Thymus (tissue), 11 donors: ENCODE results near the gene PKNOX1. TPM values are rescaled to one million over a fixed set of nuclear protein-coding genes. Genes with fewer than 3 reads are reported as not detected.
"Not testable (repeated sequence)": the region's sequence is repeated elsewhere in the genome, so short reads cannot be mapped to it uniquely, and the experiment has no call there.

Source experiments
- DNase-seq, 9 donors: peaks; one replicate each; pipeline ENCODE4 v3.0.0-alpha.2; 2013; ENCODE audit warnings: low spot score in 9 of 9, low read depth in 6 of 9, missing footprints in 1 of 9
- H3K27ac ChIP-seq, 2 donors: one replicate each; pipeline ENCODE4 v1.5.1; 2013; ENCODE audit warnings: control low read depth in 1 of 2, low read depth in 1 of 2, low read length in 1 of 2, mild to moderate bottlenecking in 1 of 2, moderate library complexity in 1 of 2
- H3K27me3 ChIP-seq, 2 donors: one replicate each; pipeline ENCODE4 v1.5.1; 2013; ENCODE audit warnings: low read length in 1 of 2; ENCODE audit not compliant: control insufficient read depth in 2 of 2, insufficient read depth in 1 of 2
- H3K36me3 ChIP-seq, 2 donors: one replicate each; pipeline ENCODE4 v1.5.1; 2013; ENCODE audit warnings: low read length in 1 of 2, mild to moderate bottlenecking in 1 of 2, moderate library complexity in 1 of 2; ENCODE audit not compliant: control insufficient read depth in 2 of 2, insufficient read depth in 2 of 2
- H3K4me1 ChIP-seq, 2 donors: one replicate each; pipeline ENCODE4 v1.5.1; 2013; ENCODE audit warnings: low read length in 2 of 2; ENCODE audit not compliant: control insufficient read depth in 2 of 2, insufficient read depth in 2 of 2
- H3K4me3 ChIP-seq, 2 donors: one replicate each; pipeline ENCODE4 v1.5.1; 2013; ENCODE audit warnings: low read length in 2 of 2, control low read depth in 1 of 2, mild to moderate bottlenecking in 1 of 2
- H3K9me3 ChIP-seq, 2 donors: one replicate each; pipeline ENCODE4 v1.5.1; 2013; ENCODE audit warnings: low read length in 1 of 2, mild to moderate bottlenecking in 1 of 2; ENCODE audit not compliant: control insufficient read depth in 2 of 2, insufficient read depth in 1 of 2
- WGBS: extraction: QIAGEN DNeasy Blood & Tissue Kit; methylation state at CpG from one replicate; pipeline ENCODE4 v1.1.7; 2013; 5-methylcytosine and 5-hydroxymethylcytosine counted together
- polyA plus RNA-seq: library from polyadenylated mRNA; stranded (reverse); fragments of 200-250 nt; gene quantifications from one replicate; pipeline ENCODE4 v1.2.3, GENCODE V29; 2013
- total RNA-seq: library from RNA; stranded (reverse); fragments of 120-200 nt; gene quantifications from one replicate; pipeline ENCODE4 v1.2.4, GENCODE V29; 2013
- donor health status: healthy.

PKNOX1 gene
- total and polyA plus RNA-seq, 2 donors: 10.8 to 13.4 TPM

DNA sequence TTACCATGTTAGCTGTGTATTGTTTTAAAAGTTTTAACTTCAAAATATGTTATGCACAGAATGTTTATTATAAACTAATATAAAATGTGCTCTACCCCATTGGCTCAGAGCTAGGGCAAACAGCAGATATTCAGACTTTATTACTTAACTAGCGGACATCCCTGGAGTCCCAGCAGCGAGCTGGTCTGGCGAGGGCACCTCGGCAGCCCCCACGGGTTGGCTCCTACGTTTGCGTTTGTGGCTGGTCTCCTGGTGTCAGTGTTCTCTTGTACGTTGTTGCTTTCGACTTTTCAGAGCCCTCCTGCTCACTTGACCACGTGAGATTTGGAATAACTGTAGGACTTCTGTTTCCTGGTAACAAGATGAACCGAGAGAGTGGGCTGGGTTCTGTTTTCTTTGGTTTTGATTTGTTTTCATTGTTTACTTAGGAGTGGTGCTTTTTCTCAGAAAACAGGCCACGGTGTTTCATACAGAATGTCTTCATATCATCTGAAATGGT is 56.8 kb downstream of the PKNOX1 start:
- WGBS: 97% methylated on average over 12 of the region's 12 CpGs
- DNase-seq: no peak
- Histone ChIP-seq H3K4me3 (no peak overlapping the region), H3K9me3 (no peaks in the 10 kb centered on the region), H3K27ac (no peak overlapping the region), H3K4me1 (no peaks in the 10 kb centered on the region), H3K27me3 (no peaks in the 10 kb centered on the region), H3K36me3 (peaks cover 45 to 58% of the 10 kb centered on the region in 2 donors)

DNA sequence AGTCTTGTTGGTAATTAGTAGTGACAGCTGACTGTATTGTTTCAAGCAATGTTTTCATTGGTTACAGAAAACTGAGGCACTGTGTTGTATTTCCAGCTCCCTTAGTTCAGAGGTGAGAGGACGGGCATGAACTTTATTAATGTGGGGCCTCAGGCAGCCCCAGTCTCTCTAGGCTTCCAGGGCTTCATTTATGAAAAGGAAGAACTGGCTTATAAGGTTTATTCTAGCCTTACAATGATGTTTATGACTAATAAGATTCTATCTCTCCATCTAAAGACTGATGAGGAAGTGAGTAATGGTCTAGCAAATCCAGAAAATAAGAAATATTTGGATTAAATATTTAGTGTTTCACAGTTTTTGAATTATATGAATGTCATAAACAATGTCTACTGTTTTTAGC is 59.7 kb downstream of the PKNOX1 start:
- DNase-seq: no peak
- Histone ChIP-seq H3K27me3 (no peaks in the 10 kb centered on the region), H3K9me3 (no peaks in the 10 kb centered on the region), H3K4me1 (no peaks in the 10 kb centered on the region), H3K36me3 (peaks cover 35% of the 10 kb centered on the region in 2 donors), H3K4me3 (no peak overlapping the region), H3K27ac (no peak overlapping the region)
- WGBS: 98% methylated on average over 1 of the region's 1 CpG

DNA sequence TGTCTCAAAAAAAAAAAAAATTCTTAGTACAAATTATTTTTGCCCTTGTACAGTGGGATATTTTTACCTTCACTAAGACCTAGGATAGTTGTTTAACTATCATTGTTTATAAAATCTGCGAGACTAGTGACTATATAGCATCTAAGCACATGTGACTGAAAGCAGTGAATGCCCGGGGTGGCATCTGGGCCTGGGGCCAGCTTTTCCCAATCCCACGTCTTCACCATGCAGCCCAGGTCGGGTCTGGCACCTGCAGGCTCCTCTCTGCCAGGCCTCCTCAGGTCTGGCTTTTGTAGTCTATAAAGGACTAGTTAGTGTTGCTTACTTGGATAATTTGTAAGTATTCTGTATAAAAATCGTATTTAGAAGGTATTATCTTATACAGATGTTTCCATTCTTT is 60.5 kb downstream of the PKNOX1 start:
- peaks cover 27 to 31% of the 10 kb centered on the region in 2 donors for H3K36me3 ChIP-seq
- no peak for DNase-seq

DNA sequence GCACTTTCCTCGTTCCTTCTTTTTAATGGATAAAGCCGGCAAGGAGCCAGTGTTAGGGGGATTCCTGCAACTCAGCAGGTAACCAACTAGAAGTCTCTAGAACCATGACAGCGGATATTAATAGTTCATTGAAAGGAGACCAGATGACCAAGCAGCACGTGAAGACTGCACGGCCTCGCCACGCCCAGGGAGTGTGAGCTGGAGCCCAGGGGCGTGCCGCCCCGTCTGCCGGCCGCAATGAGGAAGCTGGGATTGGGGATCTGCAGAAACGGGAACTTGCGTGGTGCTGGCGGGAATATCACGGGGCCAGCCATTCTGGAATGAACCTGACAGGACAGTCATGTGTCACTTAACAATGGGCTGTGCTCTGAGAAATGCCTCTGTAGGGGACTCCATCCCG is 62.5 kb downstream of the PKNOX1 start:
- H3K9me3 ChIP-seq, H3K27me3 ChIP-seq, DNase-seq, H3K4me1 ChIP-seq, H3K27ac ChIP-seq, H3K4me3 ChIP-seq: not testable (repeated sequence)
- H3K36me3 ChIP-seq: peaks cover 12 to 13% of the 10 kb centered on the region in 2 donors
- 99% methylated on average over 9 of the region's 17 CpGs for WGBS

More for the DNA sequence above, 60.5 kb downstream of the PKNOX1 start:
- Histone ChIP-seq H3K4me3 (no peak overlapping the region), H3K9me3 (no peaks in the 10 kb centered on the region), H3K27me3 (no peaks in the 10 kb centered on the region), H3K4me1 (no peaks in the 10 kb centered on the region), H3K27ac (no peak overlapping the region)
- WGBS: 88% methylated on average over 5 of the region's 5 CpGs

DNA sequence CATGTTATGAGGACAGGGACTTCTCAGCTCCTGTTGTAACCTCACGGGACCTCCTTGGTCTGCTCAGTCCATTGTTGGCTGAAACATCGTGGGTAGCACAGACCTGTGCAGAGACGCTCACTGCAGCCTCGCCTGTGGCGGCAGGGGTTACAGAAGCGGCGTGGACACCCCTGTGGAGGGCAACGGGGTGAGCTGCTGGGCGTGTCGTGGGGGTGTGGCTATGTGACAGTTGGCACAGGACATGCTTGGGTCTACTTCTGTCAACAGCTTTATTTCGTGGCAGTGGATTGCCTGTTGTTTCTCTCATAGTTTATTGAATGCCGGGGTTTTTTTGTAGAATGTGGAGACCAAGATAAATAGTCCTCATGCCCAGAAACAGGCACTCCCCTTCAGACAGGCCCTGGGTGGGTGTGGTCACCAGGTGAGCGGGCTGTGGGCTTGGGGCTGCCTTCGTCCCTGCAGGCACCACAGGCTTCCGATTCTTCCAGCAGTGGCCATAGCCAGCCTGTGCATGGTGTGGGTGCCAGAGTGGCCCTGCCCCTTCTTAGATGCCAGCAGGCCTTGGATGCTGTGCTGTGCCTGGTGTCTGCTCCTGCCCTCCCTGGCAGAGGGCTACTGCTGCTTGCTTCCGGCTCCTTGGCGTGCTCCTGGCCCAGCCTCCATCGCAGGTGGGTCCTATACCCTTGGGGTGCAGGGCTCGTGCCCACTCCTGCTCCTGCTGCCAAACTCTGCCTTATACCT is 63.7 kb downstream of the PKNOX1 start:
- H3K4me1 ChIP-seq, H3K27me3 ChIP-seq, H3K9me3 ChIP-seq, H3K4me3 ChIP-seq, DNase-seq, H3K36me3 ChIP-seq, H3K27ac ChIP-seq: not testable (repeated sequence)
- WGBS: 95% methylated on average over 16 of the region's 19 CpGs

DNA sequence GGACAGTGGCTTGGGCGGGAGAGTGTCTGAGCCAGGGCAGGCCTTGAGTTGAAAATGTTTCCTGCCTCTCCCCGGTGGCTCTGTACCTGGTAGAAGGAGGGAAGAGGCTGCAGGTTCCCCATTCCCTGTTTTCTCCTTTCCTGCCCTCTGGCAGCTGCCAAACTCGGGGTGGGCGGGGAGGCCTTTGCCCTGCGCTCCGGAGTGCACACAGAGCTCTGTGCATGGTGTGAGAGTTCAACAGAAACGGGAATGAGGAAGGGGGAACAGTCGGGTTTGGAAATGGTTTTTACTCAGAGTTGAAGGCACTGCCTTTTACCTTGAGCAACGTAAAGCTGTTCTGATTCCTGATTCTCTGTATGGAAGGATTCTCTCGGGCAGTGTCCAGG is 64.3 kb downstream of the PKNOX1 start:
- H3K4me3 ChIP-seq, DNase-seq, H3K36me3 ChIP-seq, H3K27me3 ChIP-seq, H3K27ac ChIP-seq, H3K4me1 ChIP-seq, H3K9me3 ChIP-seq: not testable (repeated sequence)
- WGBS: 78% methylated on average over 7 of the region's 10 CpGs

DNA sequence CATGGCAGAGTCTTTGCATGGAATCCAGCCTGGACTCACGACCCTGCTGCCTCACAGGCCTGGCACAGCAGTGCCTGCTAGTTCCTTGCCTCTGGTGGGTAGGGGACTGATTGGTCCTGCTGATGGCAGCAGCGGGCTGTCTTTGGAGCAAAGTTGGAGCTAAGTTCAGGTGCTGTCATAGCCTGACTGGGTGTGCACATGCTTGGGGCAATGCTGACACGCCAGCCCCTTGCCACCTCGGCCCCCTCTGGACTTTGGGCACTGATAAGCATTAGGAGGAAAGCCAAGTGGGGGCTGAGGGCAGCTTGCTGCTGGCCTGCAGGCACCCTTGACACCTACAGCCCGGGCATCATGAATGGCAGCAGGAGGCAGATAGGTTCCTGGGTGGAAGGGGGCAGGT is 67.8 kb downstream of the PKNOX1 start:
- not testable (repeated sequence) for H3K9me3 ChIP-seq, DNase-seq
- WGBS: 97% methylated on average over 5 of the region's 5 CpGs

DNA sequence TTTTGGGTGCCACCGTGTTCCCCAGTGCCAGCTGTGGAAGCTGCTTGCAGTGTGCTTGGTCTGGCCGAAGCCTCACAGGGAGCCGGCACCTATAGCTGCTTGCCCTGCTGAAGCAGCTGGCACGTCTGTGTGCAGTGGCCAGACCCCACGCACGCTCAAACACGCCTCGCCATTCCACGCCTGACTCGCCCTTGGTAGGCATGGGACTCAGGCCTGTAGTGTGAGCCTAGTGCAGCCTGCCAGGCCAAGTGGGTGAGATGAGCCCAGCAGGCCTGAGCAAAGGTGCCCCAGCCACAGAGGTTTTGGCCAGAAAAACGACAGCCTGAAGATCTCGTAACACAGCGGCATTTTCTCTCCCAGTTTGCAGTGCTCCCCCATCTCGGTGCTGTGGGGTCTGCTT is 68.9 kb downstream of the PKNOX1 start:
- DNase-seq: not testable (repeated sequence)
- WGBS: 97% methylated on average over 10 of the region's 14 CpGs

More for the DNA sequence above, 67.8 kb downstream of the PKNOX1 start:
- H3K36me3 ChIP-seq, H3K27ac ChIP-seq, H3K27me3 ChIP-seq, H3K4me3 ChIP-seq: not testable (repeated sequence)
- peaks cover 0 to 15% of the 10 kb centered on the region in 2 donors for H3K4me1 ChIP-seq

DNA sequence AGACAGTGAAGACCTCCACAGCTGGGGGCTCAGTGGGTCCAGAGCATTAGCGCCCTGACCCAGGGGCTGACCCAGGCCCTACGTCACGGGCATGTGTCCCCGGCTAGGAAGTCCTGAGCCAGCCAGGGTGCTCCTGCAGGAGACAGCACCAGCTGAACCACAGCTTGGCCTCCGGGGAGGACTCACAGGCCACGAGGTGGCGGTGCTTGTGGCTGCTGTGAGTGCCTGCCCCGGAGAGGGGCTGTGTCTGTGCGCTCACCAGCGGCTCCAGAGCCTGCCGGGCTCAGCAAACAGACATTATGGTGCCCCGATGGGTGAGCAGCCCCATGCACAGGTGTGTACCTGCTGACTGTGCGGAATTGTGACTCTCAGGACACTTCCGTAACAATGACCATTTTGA is 70.2 kb downstream of the PKNOX1 start:
- DNase-seq, H3K27ac ChIP-seq, H3K9me3 ChIP-seq, H3K36me3 ChIP-seq, H3K27me3 ChIP-seq, H3K4me3 ChIP-seq: not testable (repeated sequence)
- WGBS: 53% methylated on average over 12 of the region's 14 CpGs
- H3K4me1 ChIP-seq: peaks cover 0 to 15% of the 10 kb centered on the region in 2 donors

More for the DNA sequence above, 68.9 kb downstream of the PKNOX1 start:
- H3K4me3 ChIP-seq, H3K36me3 ChIP-seq, H3K27ac ChIP-seq, H3K9me3 ChIP-seq, H3K27me3 ChIP-seq: not testable (repeated sequence)
- H3K4me1 ChIP-seq: peaks cover 0 to 15% of the 10 kb centered on the region in 2 donors
